BJ (cell line): ENCODE data around the gene NACC2. TPM values are rescaled to one million over a fixed set of nuclear protein-coding genes. Genes with fewer than 3 reads are reported as not detected.

Source experiments
- CTCF ChIA-PET: fragments of 350-600 bp; formaldehyde crosslinking; extraction: SDS; loops from one replicate; lab custom pipeline; 2021; ENCODE audit warnings: antibody characterized with exemption, inconsistent platforms; lab: Yijun Ruan, JAX
- POLR2A ChIA-PET: fragments of 300-600 bp; sonication (Branson Sonifier 250); formaldehyde crosslinking; extraction: SDS; loops from one replicate; lab custom pipeline; 2021; ENCODE audit warnings: antibody characterized with exemption; lab: Charles Lee
- DNase-seq: peaks from one replicate; pipeline ENCODE4 v3.0.0-alpha.2; 2011; ENCODE audit warnings: low read depth
- H3K27me3 ChIP-seq: 2 replicates; pipeline ENCODE4 v1.6.0; 2011; ENCODE audit warnings: low read length; ENCODE audit not compliant: control insufficient read depth, insufficient read depth
- H3K36me3 ChIP-seq: 2 replicates; pipeline ENCODE4 v1.5.1; 2011; ENCODE audit warnings: low read length; ENCODE audit not compliant: control insufficient read depth, insufficient read depth
- H3K4me3 ChIP-seq: 2 replicates; pipeline ENCODE4 v1.5.1; 2011; ENCODE audit warnings: low read depth, mild to moderate bottlenecking, control low read depth, low read length
- CTCF ChIP-seq: IDR thresholded peaks from 2 replicates; pipeline ENCODE4 v1.5.1; 2011; ENCODE audit warnings: low read depth, mild to moderate bottlenecking, control low read depth, inconsistent platforms, low read length, moderate library complexity; ENCODE audit not compliant: insufficient read depth
- polyA plus RNA-seq: library from polyadenylated mRNA; depleted of rRNA; stranded (reverse); fragments of >200 nt; gene quantifications from 2 replicates; pipeline ENCODE4 v1.2.3, GENCODE V29; 2011

Gene NACC2
- polyA plus RNA-seq, 1 experiment = 19.2 TPM

- peaks cover 1% of the 10 kb centered on the region; the same call in 1 of the 2 replicates for H3K36me3 ChIP-seq
- H3K4me3 ChIP-seq = no peak overlapping the region
- no peaks in the 10 kb centered on the region for H3K27me3 ChIP-seq
- DNase-seq = no peak
- ChIA-PET CTCF (interaction anchor here (0.6 to 1.4 kb wide), 2 partner anchors 18 to 33 kb away, joined by 3 read pairs; no protein-coding TSS in a partner anchor), POLR2A (no interaction called here)
- TF ChIP-seq CTCF = no peak
These were observed 37.6 kb downstream of the NACC2 start for GRCh38 chr9:136057236-136058081.

- POLR2A ChIA-PET = no interaction called here
- no peak for DNase-seq
- no peaks in the 10 kb centered on the region for H3K36me3 ChIP-seq
- no peaks in the 10 kb centered on the region for H3K27me3 ChIP-seq
- CTCF ChIA-PET = no interaction called here
- TF ChIP-seq CTCF = no peak
- no peak overlapping the region for H3K4me3 ChIP-seq
These were observed 38.4 kb downstream of the NACC2 start for GRCh38 chr9:136056546-136057235.

- no peaks in the 10 kb centered on the region for H3K36me3 ChIP-seq
- CTCF ChIA-PET = interaction anchor here (0.6 kb wide), 1 partner anchor 63 kb away, joined by 3 read pairs; no protein-coding TSS in a partner anchor
- no peaks in the 10 kb centered on the region for H3K27me3 ChIP-seq
- no peak for DNase-seq
- POLR2A ChIA-PET = no interaction called here
- no peak for TF ChIP-seq CTCF
- H3K4me3 ChIP-seq = no peak overlapping the region
These were observed 39.2 kb downstream of the NACC2 start for GRCh38 chr9:136055715-136056545.

GRCh38 chr9:136054798-136055714 lies 40.0 kb downstream of the NACC2 start:
- POLR2A ChIA-PET = no interaction called here
- CTCF ChIA-PET = interaction anchor here (0.6 to 2.1 kb wide), 2 partner anchors 10 to 87 kb away, joined by 3 to 5 read pairs; no protein-coding TSS in a partner anchor
- TF ChIP-seq CTCF = no peak

More at GRCh38 chr9:136054798-136055714, 40.0 kb downstream of the NACC2 start:
- no peak for DNase-seq
- Histone ChIP-seq H3K4me3 (no peak overlapping the region), H3K36me3 (peaks cover 1% of the 10 kb centered on the region; the same call in 1 of the 2 replicates), H3K27me3 (no peaks in the 10 kb centered on the region)
